CD14-positive monocyte (primary cell): Measurements from ENCODE around the gene TAF4. TPM values are rescaled to one million over a fixed set of nuclear protein-coding genes. Genes with fewer than 3 reads are reported as not detected.
A peak's percentile ranks its signal among the peaks of the same experiment; 100 is the strongest.

ENCODE experiments used
- DNase-seq, 3 donors: peaks; one replicate each; pipeline ENCODE4 v3.0.0-alpha.2; 2011 to 2022
- H2AFZ ChIP-seq: 2 replicates; pipeline ENCODE4 v1.6.0; 2012; ENCODE audit warnings: mild to moderate bottlenecking, low read depth, low read length, inconsistent platforms; ENCODE audit not compliant: insufficient read depth, poor library complexity, severe bottlenecking
- H3K27ac ChIP-seq, 2 donors: 1 replicate in 1 of 2; 2 replicates in 1 of 2; pipeline ENCODE4 v1.5.1; 2012 to 2013; ENCODE audit warnings: low read length in 2 of 2, control low read depth in 1 of 2, inconsistent platforms in 1 of 2, low read depth in 1 of 2, mild to moderate bottlenecking in 1 of 2
- H3K27me3 ChIP-seq, 2 donors: one replicate each; pipeline versions ENCODE4 v1.6.0 to v1.6.1; 2011 to 2013; ENCODE audit warnings: low read length in 2 of 2; ENCODE audit not compliant: control insufficient read depth in 2 of 2, insufficient read depth in 2 of 2
- H3K36me3 ChIP-seq, 2 donors: replicated peaks in 1 of 2; 1 replicate in 1 of 2; 2 replicates in 1 of 2; pipeline versions ENCODE4 v1.5.1 to v1.6.1; 2012 to 2013; ENCODE audit warnings: low read length in 2 of 2, control low read depth in 1 of 2, inconsistent platforms in 1 of 2, mild to moderate bottlenecking in 1 of 2; ENCODE audit not compliant: insufficient read depth in 2 of 2, control insufficient read depth in 1 of 2
- H3K4me1 ChIP-seq, 2 donors: 1 replicate in 1 of 2; 2 replicates in 1 of 2; pipeline versions ENCODE4 v1.5.1 to v1.6.1; 2012 to 2013; ENCODE audit warnings: low read length in 2 of 2, control low read depth in 1 of 2, inconsistent platforms in 1 of 2, mild to moderate bottlenecking in 1 of 2, moderate library complexity in 1 of 2; ENCODE audit not compliant: insufficient read depth in 2 of 2, control insufficient read depth in 1 of 2
- H3K4me2 ChIP-seq: replicated peaks from 2 replicates; pipeline ENCODE3; 2012; ENCODE audit warnings: low read length, moderate library complexity, mild to moderate bottlenecking; ENCODE audit not compliant: poor library complexity, severe bottlenecking; ENCODE audit errors: extremely low read depth
- H3K4me3 ChIP-seq, 3 experiments: fragments of 200-600 bp in 1 of 3; sonication (generic) in 1 of 3; replicated peaks in 1 of 3; 1 replicate in 2 of 3; 2 replicates in 1 of 3; pipeline ENCODE4 v1.5.1; 2011 to 2013; ENCODE audit warnings: low read length in 3 of 3, mild to moderate bottlenecking in 3 of 3, control low read depth in 2 of 3, low read depth in 2 of 3, inconsistent platforms in 1 of 3, moderate library complexity in 1 of 3
- H3K79me2 ChIP-seq: 2 replicates; pipeline ENCODE4 v1.6.0; 2012; ENCODE audit warnings: mild to moderate bottlenecking, control low read depth, inconsistent platforms, low read length, moderate library complexity; ENCODE audit not compliant: insufficient read depth
- H3K9ac ChIP-seq: 2 replicates; pipeline ENCODE4 v1.6.0; 2017; ENCODE audit warnings: low read length, mild to moderate bottlenecking; ENCODE audit not compliant: insufficient read depth, poor library complexity, severe bottlenecking
- H3K9me3 ChIP-seq, 2 donors: replicated peaks in 1 of 2; 1 replicate in 1 of 2; 2 replicates in 1 of 2; pipeline versions ENCODE4 v1.5.1 to v1.6.1; 2012 to 2013; ENCODE audit warnings: low read length in 2 of 2, control low read depth in 1 of 2; ENCODE audit not compliant: control insufficient read depth in 1 of 2, insufficient read depth in 1 of 2
- H4K20me1 ChIP-seq: 2 replicates; pipeline ENCODE4 v1.6.0; 2012; ENCODE audit warnings: mild to moderate bottlenecking, low read length, control low read depth, moderate library complexity; ENCODE audit not compliant: insufficient read depth
- H3K27ac Mint-ChIP-seq, 7 donors: one replicate each; pipeline ENCODE4 v1.8.0; 2020; ENCODE audit warnings: mild to moderate bottlenecking in 7 of 7, mixed read lengths in 7 of 7, moderate library complexity in 6 of 7, inconsistent platforms in 2 of 7
- H3K27me3 Mint-ChIP-seq, 3 donors: one replicate each; pipeline ENCODE4 v1.8.0; 2021 to 2022; ENCODE audit warnings: low read depth in 3 of 3, mild to moderate bottlenecking in 3 of 3, mixed read lengths in 3 of 3, moderate library complexity in 3 of 3, inconsistent platforms in 1 of 3
- H3K36me3 Mint-ChIP-seq, 2 donors: one replicate each; pipeline ENCODE4 v1.8.0; 2020; ENCODE audit warnings: mixed read lengths in 2 of 2, inconsistent platforms in 1 of 2, mild to moderate bottlenecking in 1 of 2
- H3K4me1 Mint-ChIP-seq: one replicate; pipeline ENCODE4 v1.8.0; 2020; ENCODE audit warnings: mild to moderate bottlenecking, mixed read lengths
- H3K4me3 Mint-ChIP-seq, 2 donors: one replicate each; pipeline ENCODE4 v1.8.0; 2020; ENCODE audit warnings: mild to moderate bottlenecking in 2 of 2, mixed read lengths in 2 of 2, moderate library complexity in 1 of 2
- H3K9me3 Mint-ChIP-seq, 7 donors: one replicate each; pipeline ENCODE4 v1.8.0; 2020 to 2022; ENCODE audit warnings: mixed read lengths in 7 of 7, mild to moderate bottlenecking in 6 of 7, moderate library complexity in 6 of 7, inconsistent platforms in 2 of 7
- CTCF ChIP-seq: fragments of 200-600 bp; IDR thresholded peaks from one replicate; pipeline ENCODE4 v1.8.0; 2022; ENCODE audit warnings: antibody characterized with exemption, mild to moderate bottlenecking
- WGBS: methylation state at CpG from one replicate; pipeline ENCODE4 v1.1.5; 2013; ENCODE audit warnings: missing lambda C conversion rate; ENCODE audit not compliant: insufficient coverage; 5-methylcytosine and 5-hydroxymethylcytosine counted together
- intact Hi-C, 2 donors: fragments of 100-400 bp; cut with micrococcal nuclease; formaldehyde crosslinking; loops; one replicate each; pipeline versions ENCODE4 v1.15.0 to v1.15.1; 2023
- polyA plus RNA-seq, 3 donors: library from polyadenylated mRNA; depleted of rRNA in 1 of 3; unstranded in 2 of 3; stranded (reverse) in 1 of 3; fragments of 300-500 nt in 2 of 3; fragments of >200 nt in 1 of 3; fragmentation: Illumina TruSeq in 2 of 3; gene quantifications; 1 replicate in 2 of 3; 2 replicates in 1 of 3; pipeline ENCODE4 v1.2.3, GENCODE V29; 2012 to 2021

Gene TAF4
- polyA plus RNA-seq, 3 donors, result 0.48 to 14.9 (median 0.99) TPM

GRCh38 chr20:62027698-62028321 lies 37.9 kb downstream of the TAF4 start:
- Histone ChIP-seq H3K36me3 (no peaks in the 10 kb centered on the region), H3K9ac (no peak overlapping the region), H3K27me3 (no peaks in the 10 kb centered on the region), H4K20me1 (peaks cover 94% of the 10 kb centered on the region), H3K4me1 (no peaks in the 10 kb centered on the region), H2AFZ (no peak overlapping the region), H3K79me2 (peaks cover 94% of the 10 kb centered on the region), H3K4me2 (no peak overlapping the region), H3K4me3 (no peak overlapping the region), H3K27ac (no peak overlapping the region), H3K9me3 (no peaks in the 10 kb centered on the region)
- no peak for TF ChIP-seq CTCF
- Mint-ChIP-seq H3K27ac (no peak overlapping the region), H3K27me3 (peaks cover 0 to 1% (median 0%) of the 10 kb centered on the region in 3 donors), H3K4me1 (peaks cover 35% of the 10 kb centered on the region), H3K36me3 (peaks cover 6 to 10% of the 10 kb centered on the region in 2 donors), H3K4me3 (no peak overlapping the region), H3K9me3 (peaks cover 0 to 3% (median 0%) of the 10 kb centered on the region in 7 donors)
- WGBS, result 94% methylated on average over 9 of the region's 12 CpGs
- no peak for DNase-seq
- intact Hi-C loops, result no loop called here

- no peak for TF ChIP-seq CTCF
- Histone ChIP-seq H3K27me3 (no peaks in the 10 kb centered on the region), H3K79me2 (peaks cover 94% of the 10 kb centered on the region), H2AFZ (no peak overlapping the region), H3K4me1 (no peaks in the 10 kb centered on the region), H3K9me3 (no peaks in the 10 kb centered on the region), H3K36me3 (no peaks in the 10 kb centered on the region), H3K4me2 (no peak overlapping the region), H3K9ac (no peak overlapping the region), H4K20me1 (peaks cover 94% of the 10 kb centered on the region), H3K4me3 (no peak overlapping the region), H3K27ac (no peak overlapping the region)
- Mint-ChIP-seq H3K4me3 (no peak overlapping the region), H3K36me3 (peaks cover 6 to 10% of the 10 kb centered on the region in 2 donors), H3K27ac (peak overlapping the region in 1 of 7 donors; percentile 25), H3K4me1 (peaks cover 35% of the 10 kb centered on the region), H3K27me3 (peaks cover 0 to 1% (median 0%) of the 10 kb centered on the region in 3 donors), H3K9me3 (peaks cover 0 to 3% (median 0%) of the 10 kb centered on the region in 7 donors)
- 100% methylated on average over 4 of the region's 9 CpGs for WGBS
- intact Hi-C loops, result no loop called here
- DNase-seq, result no peak
These were observed 38.6 kb downstream of the TAF4 start for GRCh38 chr20:62027116-62027515.
